Measurements from ENCODE around the gene CTLA4.

- TF ChIP-seq CTCF (IDR thresholded peaks at IDR 0.05 in 4 of 5, conservative IDR thresholded peaks at IDR 0.05 in 1 of 5) = no peak
- TF ChIP-seq POLR2A (IDR thresholded peaks at IDR 0.05) = no peak
Measured at GRCh38 chr2:203835420-203835819, 32.2 kb upstream of the CTLA4 start.

Data from gastrocnemius medialis (tissue), 4 donors.